Osteoblast (primary cell): Measurements from ENCODE around the gene SEC23B. TPM values are rescaled to one million over a fixed set of nuclear protein-coding genes. Genes with fewer than 3 reads are reported as not detected.

Experiments used
- DNase-seq: peaks from one replicate; pipeline ENCODE4 v3.0.0; 2011; ENCODE audit warnings: low spot score, mixed read lengths; ENCODE audit not compliant: insufficient read length; ENCODE audit errors: missing footprints
- H2AFZ ChIP-seq: 2 replicates; pipeline ENCODE4 v1.6.0; 2011; ENCODE audit warnings: mild to moderate bottlenecking, low read length
- H3K27ac ChIP-seq: 2 replicates; pipeline ENCODE4 v1.5.1; 2011; ENCODE audit warnings: mild to moderate bottlenecking, low read depth, low read length, moderate library complexity
- H3K27me3 ChIP-seq: 2 replicates; pipeline ENCODE4 v1.6.0; 2012; ENCODE audit warnings: mild to moderate bottlenecking, control low read depth, inconsistent platforms, low read length, moderate library complexity; ENCODE audit not compliant: insufficient read depth
- H3K36me3 ChIP-seq: 2 replicates; pipeline ENCODE4 v1.5.1; 2011; ENCODE audit warnings: mild to moderate bottlenecking, low read length, control low read depth, moderate library complexity; ENCODE audit not compliant: insufficient read depth
- H3K4me1 ChIP-seq: 2 replicates; pipeline ENCODE4 v1.5.1; 2011; ENCODE audit warnings: mild to moderate bottlenecking, low read length, control low read depth, moderate library complexity; ENCODE audit not compliant: insufficient read depth
- H3K4me2 ChIP-seq: 2 replicates; pipeline ENCODE4 v1.6.0; 2011; ENCODE audit warnings: mild to moderate bottlenecking, low read length; ENCODE audit not compliant: insufficient read depth
- H3K4me3 ChIP-seq: fragments of 200-600 bp; sonication (generic); 3 replicates; pipeline ENCODE4 v1.5.1; 2012; ENCODE audit warnings: mild to moderate bottlenecking, low read length, inconsistent platforms; ENCODE audit not compliant: insufficient read depth
- H3K79me2 ChIP-seq: 2 replicates; pipeline ENCODE4 v1.6.0; 2012; ENCODE audit warnings: mild to moderate bottlenecking, low read length, control low read depth, inconsistent platforms; ENCODE audit not compliant: insufficient read depth
- H3K9me3 ChIP-seq: 2 replicates; pipeline ENCODE4 v1.5.1; 2011; ENCODE audit warnings: low read depth, low read length, control low read depth
- H4K20me1 ChIP-seq: 2 replicates; pipeline ENCODE4 v1.6.0; 2012; ENCODE audit warnings: mild to moderate bottlenecking, low read length, control low read depth; ENCODE audit not compliant: insufficient read depth
- CTCF ChIP-seq: IDR thresholded peaks from 2 replicates; pipeline ENCODE4 v1.5.1; 2011; ENCODE audit warnings: mild to moderate bottlenecking, low read depth, low read length, moderate library complexity; ENCODE audit errors: extremely low read depth
- total RNA-seq: library from RNA; depleted of rRNA; stranded (reverse); fragments of >200 nt; gene quantifications from 2 replicates; pipeline ENCODE4 v1.2.3, GENCODE V29; 2012

Gene SEC23B
- total RNA-seq, 1 donor = 30.8 TPM

- Histone ChIP-seq H3K9me3 (no peaks in the 10 kb centered on the region), H3K4me3 (no peak overlapping the region), H3K36me3 (peaks cover 83% of the 10 kb centered on the region), H3K27ac (no peak overlapping the region), H3K4me2 (no peak overlapping the region), H3K4me1 (peaks cover 3% of the 10 kb centered on the region), H4K20me1 (no peaks in the 10 kb centered on the region), H2AFZ (no peak overlapping the region), H3K27me3 (no peaks in the 10 kb centered on the region), H3K79me2 (no peaks in the 10 kb centered on the region)
- DNase-seq = no peak
- no peak for TF ChIP-seq CTCF
Measured at GRCh38 chr20:18548465-18548864, 40.7 kb downstream of the SEC23B start.

- Histone ChIP-seq H3K27me3 (no peaks in the 10 kb centered on the region), H3K9me3 (no peaks in the 10 kb centered on the region), H3K36me3 (peaks cover 66% of the 10 kb centered on the region), H4K20me1 (no peaks in the 10 kb centered on the region), H2AFZ (no peak overlapping the region), H3K4me3 (no peak overlapping the region), H3K4me1 (no peaks in the 10 kb centered on the region), H3K27ac (no peak overlapping the region), H3K4me2 (no peak overlapping the region), H3K79me2 (no peaks in the 10 kb centered on the region)
- DNase-seq = no peak
- TF ChIP-seq CTCF = no peak
Measured at GRCh38 chr20:18553746-18554145, 46.0 kb downstream of the SEC23B start.

GRCh38 chr20:18566892-18567738, 59.4 kb downstream of the SEC23B start, which contains the start of gene SMIM26:
SMIM26 (plus strand) TSS chr20:18567432; CDS start chr20:18567479, 47 bp downstream.
- peak within 1 kb of the TSS; percentile 97 for H2AFZ ChIP-seq
- H3K4me3 ChIP-seq = peak within 1 kb of the TSS; percentile 95
- no peak for TF ChIP-seq CTCF
- H3K36me3 ChIP-seq = peaks cover 18% of the 10 kb centered on the region
- H4K20me1 ChIP-seq = no peaks in the 10 kb centered on the region
- H3K4me2 ChIP-seq = peak within 1 kb of the TSS; percentile 78
- H3K4me1 ChIP-seq = peaks cover 8% of the 10 kb centered on the region
- H3K27ac ChIP-seq = peak within 1 kb of the TSS; percentile 87
- H3K27me3 ChIP-seq = no peaks in the 10 kb centered on the region
- DNase-seq = peak; percentile 95
- no peaks in the 10 kb centered on the region for H3K9me3 ChIP-seq
- H3K79me2 ChIP-seq = peaks cover 24% of the 10 kb centered on the region

- H3K4me3 ChIP-seq = peak overlapping the region; percentile 95
- H3K27ac ChIP-seq = peak overlapping the region; percentile 87
- H3K4me2 ChIP-seq = peak overlapping the region; percentile 78
- no peak for TF ChIP-seq CTCF
- peaks cover 16% of the 10 kb centered on the region for H3K36me3 ChIP-seq
- H3K9me3 ChIP-seq = no peaks in the 10 kb centered on the region
- no peak for DNase-seq
- no peaks in the 10 kb centered on the region for H3K27me3 ChIP-seq
- H2AFZ ChIP-seq = peak overlapping the region; percentile 97
- peaks cover 8% of the 10 kb centered on the region for H3K4me1 ChIP-seq
- H4K20me1 ChIP-seq = no peaks in the 10 kb centered on the region
- peaks cover 24% of the 10 kb centered on the region for H3K79me2 ChIP-seq
Measured at GRCh38 chr20:18567739-18568091, 60.0 kb downstream of the SEC23B start.
